Smooth muscle cell (in vitro differentiated cells): ENCODE results near the gene FOSB. TPM values are rescaled to one million over a fixed set of nuclear protein-coding genes. Genes with fewer than 3 reads are reported as not detected.

ENCODE experiments used
- DNase-seq: peaks from one replicate; lab custom pipeline; 2025; ENCODE audit not compliant: unreplicated experiment; lab: John Stamatoyannopoulos, UW
- H2AFZ ChIP-seq: fragments of 200-600 bp; sonication (generic); 2 replicates; pipeline ENCODE4 v1.6.0; 2016; ENCODE audit warnings: antibody characterized with exemption, low read depth, mild to moderate bottlenecking
- H3F3A ChIP-seq: fragments of 200-600 bp; sonication (generic); 2 replicates; pipeline ENCODE4 v1.6.0; 2017; ENCODE audit warnings: antibody characterized with exemption, low read depth
- H3K27ac ChIP-seq: fragments of 200-600 bp; sonication (generic); 2 replicates; pipeline ENCODE4 v1.5.1; 2016; ENCODE audit warnings: low read depth, mild to moderate bottlenecking
- H3K27me3 ChIP-seq: fragments of 200-600 bp; sonication (generic); 2 replicates; pipeline ENCODE4 v1.6.1; 2016; ENCODE audit warnings: low read depth, mild to moderate bottlenecking
- H3K36me3 ChIP-seq: fragments of 200-600 bp; sonication (generic); 2 replicates; pipeline ENCODE4 v1.5.1; 2016; ENCODE audit warnings: low read depth
- H3K4me1 ChIP-seq: fragments of 200-600 bp; sonication (generic); 2 replicates; pipeline ENCODE4 v1.5.1; 2016; ENCODE audit warnings: low read depth
- H3K4me2 ChIP-seq: fragments of 200-600 bp; sonication (generic); 2 replicates; pipeline ENCODE4 v1.6.0; 2016; ENCODE audit warnings: mild to moderate bottlenecking
- H3K4me3 ChIP-seq: fragments of 200-600 bp; sonication (generic); 2 replicates; pipeline ENCODE4 v1.5.1; 2016; ENCODE audit warnings: mild to moderate bottlenecking
- H3K79me2 ChIP-seq: fragments of 200-600 bp; sonication (generic); 2 replicates; pipeline ENCODE4 v1.6.0; 2016; ENCODE audit warnings: low read depth, mild to moderate bottlenecking
- H3K9ac ChIP-seq: fragments of 200-600 bp; sonication (generic); 2 replicates; pipeline ENCODE4 v1.6.0; 2016; ENCODE audit warnings: low read depth
- H3K9me3 ChIP-seq: fragments of 200-600 bp; sonication (generic); replicated peaks from 2 replicates; pipeline ENCODE4 v1.5.1; 2016; ENCODE audit warnings: low read depth
- H4K20me1 ChIP-seq: fragments of 200-600 bp; sonication (generic); 2 replicates; pipeline ENCODE4 v1.6.0; 2016; ENCODE audit warnings: low read depth
- CTCF ChIP-seq: fragments of 200-600 bp; sonication (generic); IDR thresholded peaks from 2 replicates; pipeline ENCODE4 v1.5.1; 2017; ENCODE audit warnings: borderline replicate concordance, mild to moderate bottlenecking, antibody characterized with exemption; ENCODE audit not compliant: insufficient read depth, poor library complexity, severe bottlenecking
- WGBS: methylation state at CpG from one replicate; pipeline ENCODE4 v1.1.7; 2016; ENCODE audit warnings: low lambda C conversion rate; 5-methylcytosine and 5-hydroxymethylcytosine counted together
- polyA plus RNA-seq: library from polyadenylated mRNA; unstranded; fragments of >200 nt; fragmentation: Nextera tagmentation; extraction: Ambion mirVana; gene quantifications from 2 replicates; pipeline ENCODE4 v1.2.1, GENCODE V29; 2016
- total RNA-seq: library from RNA; depleted of rRNA; stranded (reverse); fragments of >200 nt; gene quantifications from 2 replicates; pipeline ENCODE4 v1.2.3, GENCODE V29; 2014

The FOSB gene
- total and polyA plus RNA-seq, 2 experiments from 2014 or later: 178 to 186 TPM

DNA sequence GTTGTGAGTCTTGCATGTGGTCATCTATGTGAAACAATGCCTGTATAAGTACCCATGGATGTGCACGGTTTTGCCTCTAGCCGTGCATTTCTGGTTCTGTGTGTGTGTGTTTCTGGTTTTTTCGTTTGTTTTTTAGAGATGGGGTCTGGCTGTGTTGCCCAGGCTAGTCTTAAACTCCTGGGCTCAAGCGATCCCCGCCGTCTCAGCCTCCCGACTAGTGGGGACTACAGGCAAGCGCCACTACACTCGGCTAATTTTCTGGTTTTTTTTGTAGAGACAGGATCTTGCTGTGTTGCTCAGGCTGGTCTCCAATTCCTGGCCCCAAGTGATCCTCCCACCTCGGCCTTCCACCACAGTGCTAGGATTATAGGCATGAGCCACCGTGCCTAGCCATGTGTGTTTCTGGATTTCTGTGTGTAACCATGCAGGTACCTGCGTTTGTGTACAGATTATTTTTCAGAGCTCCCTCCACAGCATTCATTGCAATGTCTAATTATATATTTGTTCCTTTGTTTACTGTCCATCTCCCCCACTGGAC is 15.9 kb upstream of the FOSB start:
- H3K4me1 ChIP-seq: peaks cover 5% of the 10 kb centered on the region
- no peak for DNase-seq
- no peaks in the 10 kb centered on the region for H3K79me2 ChIP-seq
- H3K4me3 ChIP-seq: no peak overlapping the region
- no peaks in the 10 kb centered on the region for H4K20me1 ChIP-seq
- no peaks in the 10 kb centered on the region for H3K9me3 ChIP-seq
- peak overlapping the region; percentile 89 for H3K4me2 ChIP-seq
- peak overlapping the region; percentile 99 for H3K27ac ChIP-seq
- no peak for TF ChIP-seq CTCF
- H2AFZ ChIP-seq: no peak overlapping the region
- WGBS: 88% methylated on average over 12 of the region's 12 CpGs
- peaks cover 3% of the 10 kb centered on the region for H3F3A ChIP-seq
- H3K9ac ChIP-seq: peak overlapping the region; percentile 100
- H3K36me3 ChIP-seq: no peaks in the 10 kb centered on the region
- no peaks in the 10 kb centered on the region for H3K27me3 ChIP-seq

DNA sequence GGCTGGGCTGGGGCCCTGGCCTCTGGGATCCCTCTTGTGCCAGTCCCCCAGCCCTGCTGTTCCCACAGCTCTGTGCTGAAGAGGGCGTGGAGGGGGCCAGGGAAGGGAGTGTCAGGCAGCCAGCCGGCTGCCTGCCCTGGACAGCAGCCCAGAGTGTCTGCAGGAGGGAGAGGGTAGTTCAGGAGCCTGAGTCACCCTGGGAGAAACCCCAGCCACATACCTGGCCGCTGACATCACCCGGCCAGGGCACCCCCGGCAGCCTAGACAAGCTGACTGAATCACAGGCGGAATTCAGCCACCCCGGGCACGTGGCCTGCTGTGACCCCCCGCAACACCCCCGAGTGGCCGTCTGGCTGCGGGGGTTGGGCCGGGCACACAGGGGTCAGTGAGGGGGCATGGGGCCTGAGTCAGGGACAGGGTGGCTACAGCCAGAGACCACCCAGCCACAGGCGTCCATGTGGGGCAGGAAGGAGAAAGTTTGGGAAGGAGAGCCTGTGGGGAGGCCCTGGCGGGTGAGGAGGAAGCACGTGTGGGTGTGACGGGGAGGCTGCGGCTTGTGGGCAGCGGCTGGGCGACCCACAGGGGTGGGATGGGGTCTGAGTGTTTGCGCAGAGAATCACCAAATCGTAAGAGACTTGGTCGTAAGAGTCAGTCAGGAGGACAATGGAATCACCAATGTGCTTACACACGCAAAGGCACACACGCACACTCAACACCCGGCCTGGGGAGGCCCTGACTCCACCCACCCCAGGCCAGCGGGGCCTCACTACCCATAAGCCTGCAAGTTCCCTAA is 11.9 kb upstream of the FOSB start:
- Histone ChIP-seq H3K27me3 (no peaks in the 10 kb centered on the region), H3K36me3 (no peaks in the 10 kb centered on the region), H3K4me1 (no peaks in the 10 kb centered on the region), H3F3A (peaks cover 3% of the 10 kb centered on the region), H3K79me2 (no peaks in the 10 kb centered on the region), H3K27ac (peak overlapping the region; percentile 99), H3K4me3 (no peak overlapping the region), H3K9ac (peak overlapping the region; percentile 95), H4K20me1 (no peaks in the 10 kb centered on the region), H3K9me3 (no peaks in the 10 kb centered on the region), H2AFZ (no peak overlapping the region), H3K4me2 (peak overlapping the region; percentile 74)
- no peak for TF ChIP-seq CTCF
- peak; percentile 89 for DNase-seq
- 2% methylated on average over 27 of the region's 27 CpGs for WGBS

- no peaks in the 10 kb centered on the region for H3K36me3 ChIP-seq
- H3K4me1 ChIP-seq: no peaks in the 10 kb centered on the region
- H3F3A ChIP-seq: no peaks in the 10 kb centered on the region
- no peaks in the 10 kb centered on the region for H4K20me1 ChIP-seq
- peak overlapping the region; percentile 95 for H3K9ac ChIP-seq
- H3K4me3 ChIP-seq: no peak overlapping the region
- WGBS: 42% methylated on average over 2 of the region's 2 CpGs
- H3K9me3 ChIP-seq: no peaks in the 10 kb centered on the region
- no peaks in the 10 kb centered on the region for H3K79me2 ChIP-seq
- peak overlapping the region; percentile 99 for H3K27ac ChIP-seq
- no peak overlapping the region for H2AFZ ChIP-seq
- no peaks in the 10 kb centered on the region for H3K27me3 ChIP-seq
- no peak for DNase-seq
- peak overlapping the region; percentile 74 for H3K4me2 ChIP-seq
- no peak for TF ChIP-seq CTCF
These were observed 11.3 kb upstream of the FOSB start for GRCh38 chr19:45456500-45456815.

DNA sequence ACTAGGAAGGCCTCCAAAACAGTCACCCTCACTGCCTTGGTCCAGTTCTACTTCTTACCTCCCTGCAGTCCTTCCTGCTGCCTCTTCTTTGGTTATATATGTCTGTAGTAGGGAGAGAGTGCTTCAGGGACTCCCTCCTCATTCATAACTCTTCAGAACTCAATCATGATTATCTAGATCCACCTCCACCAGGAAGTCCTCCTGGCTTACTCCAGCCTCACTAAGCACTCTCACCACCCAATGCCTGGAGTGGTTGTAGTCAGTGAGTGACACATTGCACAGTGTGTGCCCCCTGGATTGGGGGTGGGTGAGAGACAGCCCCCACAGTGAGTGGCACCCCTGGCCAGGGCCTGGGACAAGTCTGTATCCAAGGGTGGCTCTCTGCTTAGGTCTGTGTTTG is 10.0 kb upstream of the FOSB start:
- no peaks in the 10 kb centered on the region for H3K79me2 ChIP-seq
- H3K27me3 ChIP-seq: no peaks in the 10 kb centered on the region
- no peaks in the 10 kb centered on the region for H3F3A ChIP-seq
- no peaks in the 10 kb centered on the region for H3K4me1 ChIP-seq
- no peak for TF ChIP-seq CTCF
- no peaks in the 10 kb centered on the region for H4K20me1 ChIP-seq
- H3K9ac ChIP-seq: no peak overlapping the region
- no peak overlapping the region for H2AFZ ChIP-seq
- no peak overlapping the region for H3K27ac ChIP-seq
- no peak overlapping the region for H3K4me2 ChIP-seq
- H3K36me3 ChIP-seq: no peaks in the 10 kb centered on the region
- no peaks in the 10 kb centered on the region for H3K9me3 ChIP-seq
- H3K4me3 ChIP-seq: no peak overlapping the region
- DNase-seq: no peak
